ENCODE data around the gene INHBB.

- TF ChIP-seq CTCF (IDR thresholded peaks at IDR 0.05), result peak in 1 of 6 experiments; percentile 3
- no peak for TF ChIP-seq POLR2A (IDR thresholded peaks at IDR 0.05)
These were observed 857 bp upstream of the INHBB start for GRCh38 chr2:120344976-120345581.
